ENCODE results near the gene C3orf52. TPM values are rescaled to one million over a fixed set of nuclear protein-coding genes. Genes with fewer than 3 reads are reported as not detected.

Gene C3orf52
- total RNA-seq, 1 donor from 2014 or later: 0.32 TPM

- TF ChIP-seq CTCF (IDR thresholded peaks at IDR 0.05): peak; percentile 24 to 45 (median 34)
- intact Hi-C loops (cut with DNase I): no loop called here
- H3K27me3 ChIP-seq: no peaks in the 10 kb centered on the region
- H3K9me3 ChIP-seq: no peaks in the 10 kb centered on the region
- H3K4me1 ChIP-seq: no peaks in the 10 kb centered on the region
- no peak overlapping the region for H3K4me3 ChIP-seq
- H3K36me3 ChIP-seq: peaks cover 3 to 19% of the 10 kb centered on the region in 2 donors
- no peak for DNase-seq (ENCODE audit: low spot score in 2 of 2)
- H3K27ac ChIP-seq: no peak overlapping the region
Measured at GRCh38 chr3:112111785-112112402, 25.7 kb downstream of the C3orf52 start.

- H3K4me3 ChIP-seq: no peak overlapping the region
- H3K9me3 ChIP-seq: no peaks in the 10 kb centered on the region
- intact Hi-C loops (cut with DNase I): no loop called here
- peaks cover 3 to 20% of the 10 kb centered on the region in 2 donors for H3K36me3 ChIP-seq
- H3K27me3 ChIP-seq: no peaks in the 10 kb centered on the region
- no peak overlapping the region for H3K27ac ChIP-seq
- no peak for TF ChIP-seq CTCF (IDR thresholded peaks at IDR 0.05)
- no peak for DNase-seq (ENCODE audit: low spot score in 2 of 2)
- H3K4me1 ChIP-seq: no peaks in the 10 kb centered on the region
Measured at GRCh38 chr3:112114576-112115160, 28.5 kb downstream of the C3orf52 start.

GRCh38 chr3:112115161-112115739 lies 29.1 kb downstream of the C3orf52 start:
- intact Hi-C loops (cut with DNase I): no loop called here
- TF ChIP-seq CTCF (IDR thresholded peaks at IDR 0.05): no peak
- no peak for DNase-seq (ENCODE audit: low spot score in 2 of 2)
- H3K27me3 ChIP-seq: no peaks in the 10 kb centered on the region
- no peak overlapping the region for H3K4me3 ChIP-seq
- no peaks in the 10 kb centered on the region for H3K9me3 ChIP-seq
- no peaks in the 10 kb centered on the region for H3K4me1 ChIP-seq
- peaks cover 3 to 20% of the 10 kb centered on the region in 2 donors for H3K36me3 ChIP-seq
- no peak overlapping the region for H3K27ac ChIP-seq

GRCh38 chr3:112115806-112116383 lies 29.7 kb downstream of the C3orf52 start:
- DNase-seq (ENCODE audit: low spot score in 2 of 2): no peak
- H3K36me3 ChIP-seq: peaks cover 3 to 20% of the 10 kb centered on the region in 2 donors
- intact Hi-C loops (cut with DNase I): no loop called here

GRCh38 chr3:112116748-112117186 lies 30.6 kb downstream of the C3orf52 start:
- no peak for DNase-seq (ENCODE audit: low spot score in 2 of 2)
- intact Hi-C loops (cut with DNase I): no loop called here
- peaks cover 3 to 14% of the 10 kb centered on the region in 2 donors for H3K36me3 ChIP-seq
- TF ChIP-seq CTCF (IDR thresholded peaks at IDR 0.05): no peak
- no peak overlapping the region for H3K4me3 ChIP-seq
- no peaks in the 10 kb centered on the region for H3K27me3 ChIP-seq
- no peaks in the 10 kb centered on the region for H3K4me1 ChIP-seq
- H3K27ac ChIP-seq: no peak overlapping the region
- no peaks in the 10 kb centered on the region for H3K9me3 ChIP-seq

More at GRCh38 chr3:112115806-112116383, 29.7 kb downstream of the C3orf52 start:
- Histone ChIP-seq H3K27ac (no peak overlapping the region), H3K4me3 (no peak overlapping the region), H3K4me1 (no peaks in the 10 kb centered on the region), H3K27me3 (no peaks in the 10 kb centered on the region), H3K9me3 (no peaks in the 10 kb centered on the region)
- no peak for TF ChIP-seq CTCF (IDR thresholded peaks at IDR 0.05)
